Measurements from ENCODE around the gene FGD6.

The FGD6 gene

GRCh38 chr12:95213928-95214327 is 3.3 kb downstream of the FGD6 start:
- no peaks in the 10 kb centered on the region for H3K36me3 ChIP-seq
- H3K9me3 ChIP-seq, result no peaks in the 10 kb centered on the region
- H3K4me3 ChIP-seq (ENCODE audit: low read depth, low read length), result no peak overlapping the region
- no peaks in the 10 kb centered on the region; the same call in 1 of the 2 replicates for H3K4me1 ChIP-seq
- TF ChIP-seq CTCF (IDR thresholded peaks at IDR 0.05; ENCODE audit: low read depth, low read length), result no peak
- no peaks in the 10 kb centered on the region for H3K27me3 ChIP-seq
- no peak for DNase-seq

GRCh38 chr12:95213119-95213518 is 4.1 kb downstream of the FGD6 start:
- H3K9me3 ChIP-seq, result no peaks in the 10 kb centered on the region
- TF ChIP-seq CTCF (IDR thresholded peaks at IDR 0.05; ENCODE audit: low read depth, low read length), result no peak
- no peaks in the 10 kb centered on the region for H3K36me3 ChIP-seq
- no peaks in the 10 kb centered on the region; the same call in 1 of the 2 replicates for H3K4me1 ChIP-seq
- no peak overlapping the region for H3K4me3 ChIP-seq (ENCODE audit: low read depth, low read length)
- no peak for DNase-seq
- no peaks in the 10 kb centered on the region for H3K27me3 ChIP-seq

GRCh38 chr12:95212586-95212985 is 4.7 kb downstream of the FGD6 start:
- no peaks in the 10 kb centered on the region for H3K9me3 ChIP-seq
- H3K4me1 ChIP-seq, result no peaks in the 10 kb centered on the region; the same call in 1 of the 2 replicates
- H3K4me3 ChIP-seq (ENCODE audit: low read depth, low read length), result no peak overlapping the region
- no peak for TF ChIP-seq CTCF (IDR thresholded peaks at IDR 0.05; ENCODE audit: low read depth, low read length)
- DNase-seq, result no peak
- H3K36me3 ChIP-seq, result no peaks in the 10 kb centered on the region
- no peaks in the 10 kb centered on the region for H3K27me3 ChIP-seq

GRCh38 chr12:95208678-95209077 is 8.6 kb downstream of the FGD6 start:
- no peaks in the 10 kb centered on the region; the same call in 1 of the 2 replicates for H3K4me1 ChIP-seq
- DNase-seq, result no peak
- no peak for TF ChIP-seq CTCF (IDR thresholded peaks at IDR 0.05; ENCODE audit: low read depth, low read length)

GRCh38 chr12:95207407-95207806 is 9.9 kb downstream of the FGD6 start:
- Histone ChIP-seq H3K27me3 (no peaks in the 10 kb centered on the region), H3K4me1 (no peaks in the 10 kb centered on the region), H3K4me3 (ENCODE audit: low read depth, low read length) (no peak overlapping the region), H3K9me3 (no peaks in the 10 kb centered on the region), H3K36me3 (no peaks in the 10 kb centered on the region)
- no peak for DNase-seq
- TF ChIP-seq CTCF (IDR thresholded peaks at IDR 0.05; ENCODE audit: low read depth, low read length), result no peak

More at GRCh38 chr12:95208678-95209077, 8.6 kb downstream of the FGD6 start:
- no peaks in the 10 kb centered on the region for H3K27me3 ChIP-seq
- H3K4me3 ChIP-seq (ENCODE audit: low read depth, low read length), result no peak overlapping the region
- no peaks in the 10 kb centered on the region for H3K9me3 ChIP-seq
- no peaks in the 10 kb centered on the region for H3K36me3 ChIP-seq

- Histone ChIP-seq H3K4me3 (ENCODE audit: low read depth, low read length) (no peak overlapping the region), H3K9me3 (no peaks in the 10 kb centered on the region), H3K27me3 (no peaks in the 10 kb centered on the region), H3K36me3 (no peaks in the 10 kb centered on the region), H3K4me1 (no peaks in the 10 kb centered on the region)
- no peak for DNase-seq
- TF ChIP-seq CTCF (IDR thresholded peaks at IDR 0.05; ENCODE audit: low read depth, low read length), result no peak
These were observed 10.4 kb downstream of the FGD6 start for GRCh38 chr12:95206916-95207315.

All from BE2C (cell line).